CD4-positive, alpha-beta T cell treated with Interferon alpha-2 for 1 hour (primary cell): ENCODE measurements around the gene SULF2.

Source experiments
- DNase-seq, 2 donors: peaks; one replicate each; pipeline ENCODE4 v3.0.0-alpha.2; 2020 to 2022

SULF2 gene

DNA sequence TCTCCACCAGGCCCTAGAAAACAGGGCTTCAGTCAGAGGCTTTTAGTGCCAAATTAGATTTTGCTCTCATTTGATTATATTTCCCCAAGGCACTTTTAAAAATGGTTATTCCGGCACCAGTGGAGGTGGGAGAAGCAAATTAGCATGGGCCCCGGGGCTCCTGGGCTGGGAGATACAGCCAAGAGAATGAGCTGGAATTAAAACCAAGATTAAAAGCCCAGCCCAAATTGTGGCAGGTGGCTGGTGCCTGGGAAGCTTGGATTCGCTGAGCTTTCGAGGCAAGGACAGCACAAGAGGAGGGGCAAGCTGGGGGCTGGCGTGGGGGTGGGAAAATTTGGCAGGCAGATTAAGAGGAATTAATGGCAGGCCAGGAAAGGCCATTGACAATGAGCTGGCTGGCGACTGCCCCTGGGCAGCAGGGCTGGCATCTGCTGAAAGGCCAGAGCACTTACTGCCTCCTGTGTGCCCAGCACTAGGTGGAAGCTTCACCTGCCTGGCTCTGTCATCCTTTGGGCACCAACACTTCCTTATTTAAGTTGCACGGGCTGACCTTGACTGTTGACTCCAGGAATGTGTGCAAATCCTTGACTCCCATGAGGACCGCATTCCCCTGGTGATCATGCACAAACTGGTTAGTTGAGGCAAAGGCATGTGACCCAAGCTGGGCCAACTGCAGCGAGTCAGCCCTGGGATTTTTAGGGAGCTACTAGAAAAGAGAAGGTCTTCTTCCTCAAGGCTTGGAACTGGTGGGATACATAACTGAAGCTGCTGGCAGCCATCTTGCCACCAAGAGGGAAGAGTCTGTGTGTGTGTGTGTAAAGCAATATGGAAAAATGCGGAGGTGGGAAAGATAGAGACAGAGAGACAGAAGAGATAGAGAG lies 76.1 kb downstream of the SULF2 start:
- DNase-seq = no peak

DNA sequence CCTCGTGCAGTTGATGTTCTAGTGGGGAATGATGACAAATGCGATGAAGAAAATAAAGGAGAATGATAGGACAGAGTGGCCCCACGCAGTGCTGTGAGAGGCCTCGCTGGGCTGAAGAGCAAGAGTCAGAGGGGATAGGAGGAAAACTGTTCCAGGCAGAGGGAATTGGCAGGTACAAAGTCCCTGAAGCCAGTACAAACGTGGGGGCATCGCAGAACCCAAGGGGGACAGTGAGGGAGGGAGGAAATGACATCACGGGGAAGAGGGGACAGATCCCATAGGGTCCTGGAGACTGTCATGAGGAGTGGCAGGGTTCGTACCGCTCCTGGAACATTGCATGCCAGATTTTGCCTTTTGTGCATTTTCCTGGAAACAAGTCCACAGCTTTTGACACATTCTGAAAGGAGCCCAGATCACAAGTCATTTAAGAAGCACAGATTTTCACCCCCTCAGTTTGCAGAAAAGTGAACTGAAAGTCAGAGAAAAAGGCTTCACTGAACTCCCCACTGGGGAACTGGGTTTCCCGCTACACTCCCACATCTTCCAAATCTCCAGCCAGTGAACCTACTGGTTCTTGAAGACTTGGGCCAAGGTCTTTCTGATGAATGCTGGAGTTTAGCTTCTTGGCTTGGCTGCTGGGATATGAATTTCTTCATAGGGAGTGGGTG lies 77.0 kb downstream of the SULF2 start:
- DNase-seq = no peak

DNA sequence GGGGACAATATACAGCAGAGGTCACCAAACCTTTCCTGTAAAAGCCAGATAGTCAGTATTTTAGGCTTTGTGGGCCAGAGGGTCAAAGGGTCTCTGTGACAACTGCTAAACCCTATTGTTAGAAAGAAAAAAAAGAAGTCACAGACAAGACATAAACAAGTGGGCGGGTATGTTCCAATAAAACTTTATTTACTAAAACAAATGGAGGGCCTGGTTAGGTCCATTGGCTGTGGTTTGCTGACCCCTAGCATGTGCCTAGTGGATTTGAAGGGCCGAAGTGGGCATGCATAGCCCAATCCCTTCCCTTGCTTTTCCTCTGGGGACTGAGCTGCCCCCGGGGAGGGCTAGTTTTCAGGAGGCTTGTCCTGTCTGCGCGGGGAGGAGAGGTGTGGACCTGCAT lies 78.9 kb downstream of the SULF2 start:
- DNase-seq = no peak

DNA sequence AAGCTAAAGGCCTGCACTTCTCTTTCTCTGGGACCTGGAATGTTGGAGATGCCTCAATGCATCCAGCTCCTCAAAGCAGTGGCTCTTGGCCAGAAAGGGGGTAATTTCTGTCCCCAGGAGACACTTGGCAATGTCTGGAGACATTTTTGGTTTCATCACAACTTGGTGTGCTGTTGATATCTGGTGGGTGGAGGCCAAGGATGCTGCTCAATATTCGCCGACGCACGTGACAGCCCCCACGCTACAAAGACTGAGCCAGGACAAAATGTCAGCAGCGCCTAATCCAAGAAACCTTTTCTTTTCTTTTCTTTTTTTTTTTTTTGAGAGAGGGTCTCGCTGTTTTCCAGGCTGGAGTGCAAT lies 79.8 kb downstream of the SULF2 start:
- DNase-seq = no peak

DNA sequence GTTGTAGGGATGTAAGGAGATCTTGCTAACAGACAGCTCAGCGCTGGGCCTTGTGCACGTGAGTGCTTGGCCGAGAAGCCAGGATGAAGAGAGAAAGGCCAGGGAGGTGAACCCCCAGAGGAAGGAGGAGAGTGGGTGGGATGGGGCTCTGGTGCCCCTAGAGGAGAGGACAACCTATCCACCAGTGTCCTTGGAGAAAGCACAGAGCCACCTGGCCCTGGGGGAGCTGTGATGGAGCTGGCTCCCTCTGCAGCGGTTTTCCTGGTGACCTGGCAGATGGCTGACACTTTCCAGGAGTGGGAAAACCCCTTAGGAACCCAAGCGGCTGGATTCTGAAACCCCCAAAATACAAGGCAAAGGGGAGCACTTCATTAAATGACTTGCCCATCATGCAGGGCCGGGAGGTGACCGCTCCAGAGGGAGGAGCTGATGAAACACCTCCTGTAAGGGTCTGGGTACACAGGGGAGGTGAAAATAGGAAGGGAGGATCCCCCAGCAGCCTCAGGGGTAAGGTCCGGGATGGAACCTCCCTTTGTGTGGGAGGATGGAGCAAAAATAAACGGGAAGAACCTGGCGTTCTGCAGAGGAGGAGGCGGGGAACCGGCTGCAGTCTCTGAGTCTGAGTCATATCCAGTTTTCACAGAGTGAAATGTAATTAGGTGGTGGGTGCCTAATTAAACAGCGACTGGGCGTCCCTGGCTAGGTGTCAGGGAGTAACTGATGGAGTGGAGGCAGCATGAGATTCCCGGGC lies 80.4 kb downstream of the SULF2 start:
- no peak for DNase-seq

- DNase-seq = no peak
These were observed 81.5 kb downstream of the SULF2 start for GRCh38 chr20:47703748-47704147.

DNA sequence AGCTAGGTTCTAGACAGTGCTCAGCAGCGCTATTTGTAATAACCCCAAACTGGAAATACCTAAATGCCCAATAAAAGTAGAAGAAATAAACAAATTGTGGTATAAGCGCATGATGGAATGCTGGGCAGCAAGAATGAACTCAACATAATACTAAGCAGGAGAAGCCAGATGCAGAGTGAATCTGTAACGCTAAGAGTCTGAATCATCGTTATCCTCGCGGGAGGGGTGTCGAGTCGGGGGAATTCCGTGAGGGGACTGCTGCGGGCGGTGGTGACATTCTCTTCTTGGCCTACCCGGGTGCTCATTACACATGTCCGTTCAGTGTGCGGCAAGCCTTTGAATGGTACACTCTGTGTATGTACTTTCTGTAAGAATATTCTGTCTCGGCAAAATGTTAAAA lies 83.7 kb downstream of the SULF2 start:
- no peak for DNase-seq

DNA sequence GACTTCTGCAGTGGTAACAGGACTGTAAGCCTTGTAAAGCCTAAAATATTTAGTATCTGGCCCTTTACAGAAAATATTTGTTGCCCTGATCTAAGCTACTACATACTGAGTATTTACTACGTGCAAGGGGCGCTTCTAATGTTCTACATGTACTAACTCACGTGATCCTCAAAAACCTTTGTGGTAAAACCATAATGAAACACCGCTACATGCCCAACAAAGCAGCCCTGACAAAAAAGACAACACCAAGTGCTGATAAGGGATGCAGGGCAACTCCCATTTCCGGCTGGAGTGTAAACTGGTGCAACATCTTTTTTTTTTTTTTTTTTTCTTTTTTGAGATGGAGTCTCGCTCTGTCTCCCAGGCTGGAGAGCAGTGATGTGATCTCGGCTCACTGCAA lies 85.0 kb downstream of the SULF2 start:
- no peak for DNase-seq

GRCh38 chr20:47699818-47700217 lies 85.5 kb downstream of the SULF2 start:
- DNase-seq = no peak

- no peak for DNase-seq
These were observed 87.1 kb downstream of the SULF2 start for GRCh38 chr20:47698142-47698541.

DNA sequence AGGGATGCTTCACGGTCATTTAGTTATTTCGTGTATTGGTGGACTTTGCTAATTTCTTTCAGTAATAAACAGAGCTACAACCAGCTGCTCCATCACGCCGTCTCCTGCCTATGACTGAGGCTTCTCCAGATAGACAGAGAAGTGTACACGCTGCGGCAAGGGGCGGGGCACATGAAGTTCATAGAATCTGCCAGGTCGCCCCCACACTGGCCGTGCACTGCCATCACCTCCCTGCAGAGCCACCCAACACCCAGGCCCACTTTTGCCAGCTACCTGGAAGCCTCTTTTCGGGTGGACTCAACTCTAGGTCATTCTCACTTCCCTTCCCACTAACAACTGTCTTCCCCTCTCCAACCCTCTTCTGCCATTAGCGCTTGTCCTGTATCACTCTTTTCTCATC lies 88.4 kb downstream of the SULF2 start:
- DNase-seq = no peak

GRCh38 chr20:47694021-47694818 lies 91.1 kb downstream of the SULF2 start:
- DNase-seq = no peak

- no peak for DNase-seq
These were observed 93.7 kb downstream of the SULF2 start for GRCh38 chr20:47691625-47692024.

GRCh38 chr20:47689731-47690130 lies 95.5 kb downstream of the SULF2 start:
- DNase-seq = no peak

GRCh38 chr20:47688385-47689381 lies 96.6 kb downstream of the SULF2 start:
- no peak for DNase-seq

GRCh38 chr20:47687095-47687987 lies 97.9 kb downstream of the SULF2 start:
- DNase-seq = no peak

- no peak for DNase-seq
These were observed 98.7 kb downstream of the SULF2 start for GRCh38 chr20:47686545-47686944.

GRCh38 chr20:47684306-47685080 lies 100.8 kb downstream of the SULF2 start:
- no peak for DNase-seq

DNA sequence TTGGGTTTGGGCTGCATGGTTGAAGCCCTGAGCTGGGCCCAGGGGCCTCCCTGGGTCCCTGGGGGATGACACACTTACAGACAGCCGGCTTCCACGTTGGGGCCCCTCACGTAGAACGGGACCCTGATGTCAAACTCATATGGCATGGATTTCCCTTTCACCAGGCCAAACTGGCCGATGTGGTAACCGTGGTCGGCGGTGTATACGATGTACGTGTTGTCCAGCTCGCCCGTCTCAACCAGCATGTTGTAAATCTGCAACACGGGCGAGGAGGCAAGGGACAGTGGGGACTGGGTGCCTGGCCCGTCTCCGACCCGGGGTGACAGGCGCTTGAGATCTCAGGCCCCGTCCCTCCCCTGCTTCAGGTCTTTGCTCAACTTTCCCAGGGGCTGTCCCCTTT lies 102.4 kb downstream of the SULF2 start:
- DNase-seq = no peak
